Right lobe of liver (tissue), 6 donors: Measurements from ENCODE around the gene LPIN3. TPM values are rescaled to one million over a fixed set of nuclear protein-coding genes. Genes with fewer than 3 reads are reported as not detected.

Experiments used
- ATAC-seq, 4 donors: fragments of 200-7000 bp; cut with Tn5 transposase; one replicate each; pipeline ENCODE4 v1.9.1; 2020; ENCODE audit warnings: mild to moderate bottlenecking in 4 of 4, moderate library complexity in 4 of 4
- DNase-seq, 3 donors: peaks; one replicate each; pipeline ENCODE4 v3.0.0-alpha.2; 2020
- H3K27ac ChIP-seq, 3 donors: fragments of 200-600 bp; one replicate each; pipeline ENCODE4 v1.8.0; 2022
- H3K27me3 ChIP-seq, 2 donors: fragments of 200-600 bp; one replicate each; pipeline ENCODE4 v1.8.0; 2022
- H3K36me3 ChIP-seq, 4 donors: fragments of 200-600 bp; sonication (generic) in 1 of 4; one replicate each; pipeline versions ENCODE4 v1.5.1 to v1.8.0; 2017 to 2022; ENCODE audit warnings: control low read depth in 1 of 4
- H3K4me1 ChIP-seq, 4 donors: fragments of 200-600 bp; sonication (generic) in 1 of 4; one replicate each; pipeline versions ENCODE4 v1.5.1 to v1.8.0; 2017 to 2022; ENCODE audit warnings: control low read depth in 1 of 4
- H3K4me3 ChIP-seq, 3 donors: fragments of 200-600 bp; one replicate each; pipeline ENCODE4 v1.8.0; 2022
- H3K9me3 ChIP-seq, 4 donors: fragments of 200-600 bp; sonication (generic) in 1 of 4; one replicate each; pipeline versions ENCODE4 v1.5.1 to v1.8.0; 2017 to 2022; ENCODE audit warnings: control low read depth in 1 of 4
- CTCF ChIP-seq, 4 donors: fragments of 200-600 bp in 3 of 4; fragments of 450-650 bp in 1 of 4; IDR thresholded peaks; one replicate each; pipeline versions ENCODE4 v1.5.1 to v1.8.0; 2016 to 2022; ENCODE audit warnings: antibody characterized with exemption in 4 of 4, mild to moderate bottlenecking in 2 of 4
- POLR2A ChIP-seq: fragments of 450-650 bp; IDR thresholded peaks from one replicate; pipeline ENCODE4 v1.6.1; 2017; ENCODE audit warnings: antibody characterized with exemption, mild to moderate bottlenecking
- WGBS: methylation state at CpG from one replicate; pipeline ENCODE4 v1.1.6; 2018; ENCODE audit warnings: low coverage, low lambda C conversion rate; ENCODE audit not compliant: insufficient coverage; ENCODE audit errors: missing lambda C conversion rate; 5-methylcytosine and 5-hydroxymethylcytosine counted together
- intact Hi-C, 2 donors: fragments of 100-400 bp; cut with DNase I; formaldehyde crosslinking; loops; one replicate each; pipeline versions ENCODE4 v1.11.2 to v1.14.1; 2022
- total RNA-seq, 6 experiments: library from RNA; depleted of rRNA in 2 of 6; stranded (reverse); fragments of >200 nt in 2 of 6; fragmentation: NEBNext Ultra II Directional in 3 of 6; extraction: Animal tissue kit (Norgen Biotek cat#: 25700) in 3 of 6; gene quantifications; one replicate each; pipeline versions ENCODE4 v1.1.0 to v1.2.4, GENCODE V29; 2016 to 2023
- donor health status: DM: no; HTN: yes; CAD: no.
- donor health status: DM: no; HTN: no; CAD: no.
- donor health status: DM: no; HTN: no; CAD: no.
- donor health status: DM: no; HTN: yes; CAD: no.
- donor health status: DM: no; HTN: yes; CAD: no.

Gene LPIN3
- total RNA-seq, 6 experiments from 2014 or later = 8.4 to 44.7 (median 23.4) TPM

- DNase-seq = no peak
- no peak overlapping the region for H3K27ac ChIP-seq
- no peaks in the 10 kb centered on the region for H3K9me3 ChIP-seq
- H3K27me3 ChIP-seq = no peaks in the 10 kb centered on the region
- peaks cover 0 to 5% (median 0%) of the 10 kb centered on the region in 4 donors for H3K4me1 ChIP-seq
- WGBS = 66% methylated on average over 8 of the region's 19 CpGs
- intact Hi-C loops = loop anchor here in 1 of 2 donors (5.0 kb wide), 1 partner anchor 42 kb away; no protein-coding TSS in a partner anchor
- no peaks in the 10 kb centered on the region for H3K36me3 ChIP-seq
- no peak for ATAC-seq
- TF ChIP-seq POLR2A = no peak
- no peak for TF ChIP-seq CTCF (IDR thresholded peaks at IDR 0.05)
- no peak overlapping the region for H3K4me3 ChIP-seq
Observed at GRCh38 chr20:41364967-41365765, 24.5 kb downstream of the LPIN3 start.

- WGBS = 18% methylated on average over 13 of the region's 76 CpGs
- no peak overlapping the region for H3K4me3 ChIP-seq
- no peaks in the 10 kb centered on the region for H3K9me3 ChIP-seq
- TF ChIP-seq POLR2A (no peak), CTCF (IDR thresholded peaks at IDR 0.05) (no peak)
- H3K27me3 ChIP-seq = no peaks in the 10 kb centered on the region
- no peaks in the 10 kb centered on the region for H3K36me3 ChIP-seq
- no peak overlapping the region for H3K27ac ChIP-seq
- ATAC-seq (peak in 1 of 4 donors; percentile 16), DNase-seq (no peak)
- H3K4me1 ChIP-seq = peaks cover 0 to 5% (median 0%) of the 10 kb centered on the region in 4 donors
- intact Hi-C loops = no loop called here
Observed at GRCh38 chr20:41365777-41366545, 25.3 kb downstream of the LPIN3 start.

- Histone ChIP-seq H3K27me3 (no peaks in the 10 kb centered on the region), H3K4me3 (no peak within 1 kb of the TSS), H3K27ac (no peak within 1 kb of the TSS), H3K36me3 (no peaks in the 10 kb centered on the region), H3K4me1 (peaks cover 0 to 5% (median 0%) of the 10 kb centered on the region in 4 donors), H3K9me3 (no peaks in the 10 kb centered on the region)
- TF ChIP-seq POLR2A (no peak), CTCF (IDR thresholded peaks at IDR 0.05) (no peak)
- no CpG with 5 or more reads among the region's 93 CpGs for WGBS
- intact Hi-C loops = no loop called here
- DNase-seq = no peak
- ATAC-seq = no peak
Observed at GRCh38 chr20:41366546-41367392, 26.1 kb downstream of the LPIN3 start, which contains the start of gene EMILIN3. EMILIN3 (minus strand) TSS chr20:41366818; CDS start chr20:41366634, 184 bp downstream.

- H3K27ac ChIP-seq = no peak overlapping the region
- H3K4me3 ChIP-seq = no peak overlapping the region
- ATAC-seq (no peak), DNase-seq (no peak)
- no peaks in the 10 kb centered on the region for H3K27me3 ChIP-seq
- 20% methylated on average over 8 of the region's 13 CpGs for WGBS
- peaks cover 0 to 5% (median 0%) of the 10 kb centered on the region in 4 donors for H3K4me1 ChIP-seq
- no peaks in the 10 kb centered on the region for H3K36me3 ChIP-seq
- intact Hi-C loops = no loop called here
- TF ChIP-seq POLR2A (no peak), CTCF (IDR thresholded peaks at IDR 0.05) (no peak)
- no peaks in the 10 kb centered on the region for H3K9me3 ChIP-seq
Observed at GRCh38 chr20:41367393-41367695, 26.7 kb downstream of the LPIN3 start.
